Mucosa of rectum (tissue), 2 donors: ENCODE data around the gene GNAQ.
A peak's percentile ranks its signal among the peaks of the same experiment; 100 is the strongest.

Experiments
- H3K27ac ChIP-seq, 2 donors: one replicate each; pipeline ENCODE4 v1.7.0; 2013; ENCODE audit warnings: inconsistent platforms in 2 of 2, low read depth in 2 of 2, low read length in 2 of 2
- H3K27me3 ChIP-seq, 2 donors: one replicate each; pipeline ENCODE4 v1.7.0; 2013; ENCODE audit warnings: low read length in 2 of 2; ENCODE audit not compliant: control insufficient read depth in 2 of 2, insufficient read depth in 2 of 2
- H3K36me3 ChIP-seq, 2 donors: one replicate each; pipeline ENCODE4 v1.7.0; 2013; ENCODE audit warnings: low read length in 2 of 2; ENCODE audit not compliant: control insufficient read depth in 2 of 2, insufficient read depth in 2 of 2
- H3K4me1 ChIP-seq, 2 donors: one replicate each; pipeline ENCODE4 v1.7.0; 2013; ENCODE audit warnings: low read length in 2 of 2, mild to moderate bottlenecking in 1 of 2; ENCODE audit not compliant: control insufficient read depth in 2 of 2, insufficient read depth in 2 of 2
- H3K4me3 ChIP-seq, 2 donors: one replicate each; pipeline ENCODE4 v1.7.0; 2013; ENCODE audit warnings: low read length in 2 of 2
- H3K9ac ChIP-seq, 2 donors: one replicate each; pipeline ENCODE4 v1.7.0; 2013; ENCODE audit warnings: low read length in 2 of 2, low read depth in 1 of 2, mild to moderate bottlenecking in 1 of 2
- H3K9me3 ChIP-seq, 2 donors: one replicate each; pipeline ENCODE4 v1.7.0; 2013; ENCODE audit warnings: low read length in 2 of 2; ENCODE audit not compliant: control insufficient read depth in 2 of 2
- donor health status: healthy.
- donor health status: Normal muscosa, but diverticular disease.

GNAQ gene

GRCh38 chr9:77980622-77981021 lies 51.0 kb downstream of the GNAQ start:
- H3K9me3 ChIP-seq = no peaks in the 10 kb centered on the region
- H3K36me3 ChIP-seq = no peaks in the 10 kb centered on the region
- H3K9ac ChIP-seq = peak overlapping the region in 1 of 2 donors; percentile 44
- H3K4me3 ChIP-seq = no peak overlapping the region
- H3K4me1 ChIP-seq = peaks cover 36 to 54% of the 10 kb centered on the region in 2 donors
- H3K27ac ChIP-seq = peak overlapping the region; percentile 72 to 79
- no peaks in the 10 kb centered on the region for H3K27me3 ChIP-seq

- Histone ChIP-seq H3K4me3 (peak overlapping the region in 1 of 2 donors; percentile 41), H3K27me3 (no peaks in the 10 kb centered on the region), H3K36me3 (no peaks in the 10 kb centered on the region), H3K27ac (peak overlapping the region; percentile 74 to 83), H3K9me3 (no peaks in the 10 kb centered on the region), H3K4me1 (peaks cover 36 to 48% of the 10 kb centered on the region in 2 donors), H3K9ac (no peak overlapping the region)
These were observed 53.4 kb downstream of the GNAQ start for GRCh38 chr9:77978086-77978781.

- Histone ChIP-seq H3K36me3 (no peaks in the 10 kb centered on the region), H3K4me1 (peaks cover 36 to 43% of the 10 kb centered on the region in 2 donors), H3K4me3 (no peak overlapping the region), H3K27me3 (no peaks in the 10 kb centered on the region), H3K9ac (no peak overlapping the region), H3K27ac (peak overlapping the region; percentile 64 to 83), H3K9me3 (no peaks in the 10 kb centered on the region)
These were observed 54.4 kb downstream of the GNAQ start for GRCh38 chr9:77977210-77977611.

- Histone ChIP-seq H3K27ac (no peak overlapping the region), H3K4me1 (peaks cover 27 to 34% of the 10 kb centered on the region in 2 donors), H3K9me3 (no peaks in the 10 kb centered on the region), H3K27me3 (no peaks in the 10 kb centered on the region), H3K4me3 (no peak overlapping the region), H3K36me3 (no peaks in the 10 kb centered on the region), H3K9ac (no peak overlapping the region)
These were observed 55.8 kb downstream of the GNAQ start for GRCh38 chr9:77975806-77976205.

- no peaks in the 10 kb centered on the region for H3K27me3 ChIP-seq
- no peak overlapping the region for H3K4me3 ChIP-seq
- no peaks in the 10 kb centered on the region for H3K9me3 ChIP-seq
- no peaks in the 10 kb centered on the region for H3K36me3 ChIP-seq
- no peak overlapping the region for H3K27ac ChIP-seq
- peaks cover 21 to 26% of the 10 kb centered on the region in 2 donors for H3K4me1 ChIP-seq
- H3K9ac ChIP-seq = no peak overlapping the region
These were observed 56.6 kb downstream of the GNAQ start for GRCh38 chr9:77975036-77975435.

- Histone ChIP-seq H3K9me3 (no peaks in the 10 kb centered on the region), H3K27ac (no peak overlapping the region), H3K36me3 (no peaks in the 10 kb centered on the region), H3K27me3 (no peaks in the 10 kb centered on the region), H3K4me1 (peaks cover 16 to 20% of the 10 kb centered on the region in 2 donors), H3K9ac (no peak overlapping the region), H3K4me3 (no peak overlapping the region)
These were observed 57.2 kb downstream of the GNAQ start for GRCh38 chr9:77974434-77974833.

GRCh38 chr9:77969083-77969482 lies 62.5 kb downstream of the GNAQ start:
- H3K36me3 ChIP-seq = no peaks in the 10 kb centered on the region
- no peak overlapping the region for H3K9ac ChIP-seq
- no peaks in the 10 kb centered on the region for H3K27me3 ChIP-seq
- H3K4me3 ChIP-seq = no peak overlapping the region
- H3K27ac ChIP-seq = no peak overlapping the region
- peaks cover 0 to 2% of the 10 kb centered on the region in 2 donors for H3K4me1 ChIP-seq
- no peaks in the 10 kb centered on the region for H3K9me3 ChIP-seq

- Histone ChIP-seq H3K27ac (no peak overlapping the region), H3K4me3 (no peak overlapping the region)
These were observed 63.1 kb downstream of the GNAQ start for GRCh38 chr9:77968506-77968905.

GRCh38 chr9:77966718-77967117 lies 64.9 kb downstream of the GNAQ start:
- Histone ChIP-seq H3K36me3 (no peaks in the 10 kb centered on the region), H3K27me3 (no peaks in the 10 kb centered on the region), H3K27ac (no peak overlapping the region), H3K4me3 (no peak overlapping the region), H3K4me1 (peaks cover 0 to 2% of the 10 kb centered on the region in 2 donors), H3K9ac (no peak overlapping the region), H3K9me3 (no peaks in the 10 kb centered on the region)

More at GRCh38 chr9:77968506-77968905, 63.1 kb downstream of the GNAQ start:
- H3K4me1 ChIP-seq = peaks cover 0 to 2% of the 10 kb centered on the region in 2 donors
- H3K9ac ChIP-seq = no peak overlapping the region
- no peaks in the 10 kb centered on the region for H3K9me3 ChIP-seq
- no peaks in the 10 kb centered on the region for H3K36me3 ChIP-seq
- H3K27me3 ChIP-seq = no peaks in the 10 kb centered on the region

GRCh38 chr9:77965445-77966123 lies 66.0 kb downstream of the GNAQ start:
- no peak overlapping the region for H3K4me3 ChIP-seq
- no peaks in the 10 kb centered on the region for H3K27me3 ChIP-seq
- H3K27ac ChIP-seq = no peak overlapping the region
- peaks cover 0 to 6% of the 10 kb centered on the region in 2 donors for H3K4me1 ChIP-seq
- no peak overlapping the region for H3K9ac ChIP-seq
- no peaks in the 10 kb centered on the region for H3K36me3 ChIP-seq
- no peaks in the 10 kb centered on the region for H3K9me3 ChIP-seq
